ENCODE measurements around the gene GABBR2.

- TF ChIP-seq RAD21 (IDR thresholded peaks at IDR 0.05; ENCODE audit: low read depth) (no peak), USF1 (IDR thresholded peaks at IDR 0.05) (no peak), TAF1 (IDR thresholded peaks at IDR 0.05; ENCODE audit: low read depth) (no peak), MAX (IDR thresholded peaks at IDR 0.05) (no peak), ZBTB7A (IDR thresholded peaks at IDR 0.05; ENCODE audit: low read depth) (no peak), CEBPB (IDR thresholded peaks at IDR 0.05) (no peak), REST (IDR thresholded peaks at IDR 0.05; ENCODE audit: low read depth) (no peak), FOXM1 (IDR thresholded peaks at IDR 0.05; ENCODE audit: borderline replicate concordance, low read depth) (no peak), EGR1 (IDR thresholded peaks at IDR 0.05) (no peak), EP300 (IDR thresholded peaks at IDR 0.05; ENCODE audit: borderline replicate concordance) (no peak), CREB1 (IDR thresholded peaks at IDR 0.05; ENCODE audit: low read depth) (no peak), TCF12 (IDR thresholded peaks at IDR 0.05; ENCODE audit: low read depth) (no peak), YY1 (IDR thresholded peaks at IDR 0.05; ENCODE audit: low read depth) (no peak)
Measured at GRCh38 chr9:98515506-98516204, 193.1 kb downstream of the GABBR2 start.
